Osteoblast (primary cell): ENCODE measurements around the gene GLMN. TPM values are rescaled to one million over a fixed set of nuclear protein-coding genes. Genes with fewer than 3 reads are reported as not detected.
"Not testable (repeated sequence)": the region's sequence is repeated elsewhere in the genome, so short reads cannot be mapped to it uniquely, and the experiment has no call there.

Source experiments
- DNase-seq: peaks from one replicate; pipeline ENCODE4 v3.0.0; 2011; ENCODE audit warnings: low spot score, mixed read lengths; ENCODE audit not compliant: insufficient read length; ENCODE audit errors: missing footprints
- H2AFZ ChIP-seq: 2 replicates; pipeline ENCODE4 v1.6.0; 2011; ENCODE audit warnings: mild to moderate bottlenecking, low read length
- H3K27ac ChIP-seq: 2 replicates; pipeline ENCODE4 v1.5.1; 2011; ENCODE audit warnings: mild to moderate bottlenecking, low read depth, low read length, moderate library complexity
- H3K27me3 ChIP-seq: 2 replicates; pipeline ENCODE4 v1.6.0; 2012; ENCODE audit warnings: mild to moderate bottlenecking, control low read depth, inconsistent platforms, low read length, moderate library complexity; ENCODE audit not compliant: insufficient read depth
- H3K36me3 ChIP-seq: 2 replicates; pipeline ENCODE4 v1.5.1; 2011; ENCODE audit warnings: mild to moderate bottlenecking, low read length, control low read depth, moderate library complexity; ENCODE audit not compliant: insufficient read depth
- H3K4me1 ChIP-seq: 2 replicates; pipeline ENCODE4 v1.5.1; 2011; ENCODE audit warnings: mild to moderate bottlenecking, low read length, control low read depth, moderate library complexity; ENCODE audit not compliant: insufficient read depth
- H3K4me2 ChIP-seq: 2 replicates; pipeline ENCODE4 v1.6.0; 2011; ENCODE audit warnings: mild to moderate bottlenecking, low read length; ENCODE audit not compliant: insufficient read depth
- H3K4me3 ChIP-seq: fragments of 200-600 bp; sonication (generic); 3 replicates; pipeline ENCODE4 v1.5.1; 2012; ENCODE audit warnings: mild to moderate bottlenecking, low read length, inconsistent platforms; ENCODE audit not compliant: insufficient read depth
- H3K79me2 ChIP-seq: 2 replicates; pipeline ENCODE4 v1.6.0; 2012; ENCODE audit warnings: mild to moderate bottlenecking, low read length, control low read depth, inconsistent platforms; ENCODE audit not compliant: insufficient read depth
- H3K9me3 ChIP-seq: 2 replicates; pipeline ENCODE4 v1.5.1; 2011; ENCODE audit warnings: low read depth, low read length, control low read depth
- H4K20me1 ChIP-seq: 2 replicates; pipeline ENCODE4 v1.6.0; 2012; ENCODE audit warnings: mild to moderate bottlenecking, low read length, control low read depth; ENCODE audit not compliant: insufficient read depth
- CTCF ChIP-seq: IDR thresholded peaks from 2 replicates; pipeline ENCODE4 v1.5.1; 2011; ENCODE audit warnings: mild to moderate bottlenecking, low read depth, low read length, moderate library complexity; ENCODE audit errors: extremely low read depth
- total RNA-seq: library from RNA; depleted of rRNA; stranded (reverse); fragments of >200 nt; gene quantifications from 2 replicates; pipeline ENCODE4 v1.2.3, GENCODE V29; 2012

Gene GLMN
- total RNA-seq, 1 donor: 10.9 TPM

- TF ChIP-seq CTCF: peak; percentile 20
- Histone ChIP-seq H2AFZ (peak overlapping the region; percentile 99), H3K36me3 (peaks cover 10% of the 10 kb centered on the region), H3K27me3 (no peaks in the 10 kb centered on the region), H4K20me1 (no peaks in the 10 kb centered on the region), H3K27ac (peak overlapping the region; percentile 91), H3K4me1 (peaks cover 10% of the 10 kb centered on the region), H3K9me3 (no peaks in the 10 kb centered on the region), H3K4me2 (peak overlapping the region; percentile 94), H3K79me2 (peaks cover 31% of the 10 kb centered on the region), H3K4me3 (peak overlapping the region; percentile 97)
- DNase-seq: no peak
Measured at GRCh38 chr1:92298213-92298572, 594 bp downstream of the GLMN start.

GRCh38 chr1:92291372-92291999 is 7.3 kb downstream of the GLMN start:
- Histone ChIP-seq H2AFZ (no peak overlapping the region), H3K4me3 (no peak overlapping the region), H3K79me2 (no peaks in the 10 kb centered on the region), H3K36me3 (peaks cover 18% of the 10 kb centered on the region), H3K4me2 (no peak overlapping the region), H3K4me1 (no peaks in the 10 kb centered on the region), H3K27ac (no peak overlapping the region), H3K27me3 (no peaks in the 10 kb centered on the region), H4K20me1 (peaks cover 3% of the 10 kb centered on the region), H3K9me3 (no peaks in the 10 kb centered on the region)
- TF ChIP-seq CTCF: peak; percentile 87
- no peak for DNase-seq

GRCh38 chr1:92281411-92281810 is 17.4 kb downstream of the GLMN start:
- not testable (repeated sequence) for DNase-seq

DNA sequence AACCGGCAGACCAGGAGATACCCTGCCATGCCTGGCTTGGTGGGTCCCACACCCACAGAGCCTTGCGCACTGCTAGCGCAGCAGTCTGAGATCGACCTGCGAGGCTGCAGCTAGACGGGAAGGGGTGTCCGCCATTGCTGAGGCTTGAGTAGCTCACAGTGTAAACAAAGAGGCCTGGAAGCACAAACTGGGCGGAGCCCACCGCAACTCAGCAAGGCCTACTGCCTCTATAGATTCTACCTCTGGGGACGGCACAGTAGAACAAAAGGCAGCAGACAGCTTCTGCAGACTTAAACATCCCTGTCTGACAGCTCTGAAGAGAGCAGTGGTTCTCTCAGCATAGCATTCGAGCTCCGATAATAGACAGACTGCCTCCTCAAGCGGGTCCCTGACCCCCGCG is 19.0 kb downstream of the GLMN start:
- H3K27ac ChIP-seq, H3K79me2 ChIP-seq, H3K4me2 ChIP-seq, H3K27me3 ChIP-seq, H3K4me1 ChIP-seq, H3K36me3 ChIP-seq, H3K9me3 ChIP-seq, H4K20me1 ChIP-seq, H3K4me3 ChIP-seq, H2AFZ ChIP-seq, DNase-seq: not testable (repeated sequence)

More at GRCh38 chr1:92281411-92281810, 17.4 kb downstream of the GLMN start:
- H3K4me3 ChIP-seq, H3K4me2 ChIP-seq, H3K9me3 ChIP-seq, H2AFZ ChIP-seq, H3K27ac ChIP-seq, H3K79me2 ChIP-seq, H3K27me3 ChIP-seq, H3K36me3 ChIP-seq, H3K4me1 ChIP-seq, H4K20me1 ChIP-seq: not testable (repeated sequence)

- H3K36me3 ChIP-seq: no peaks in the 10 kb centered on the region
Measured at GRCh38 chr1:92277105-92277723, 21.6 kb downstream of the GLMN start.

More at GRCh38 chr1:92277105-92277723, 21.6 kb downstream of the GLMN start:
- H3K27ac ChIP-seq: no peak overlapping the region
- H4K20me1 ChIP-seq: no peaks in the 10 kb centered on the region
- no peak for TF ChIP-seq CTCF
- no peak overlapping the region for H3K4me2 ChIP-seq
- H3K27me3 ChIP-seq: no peaks in the 10 kb centered on the region
- no peaks in the 10 kb centered on the region for H3K79me2 ChIP-seq
- DNase-seq: peak; percentile 62
- no peak overlapping the region for H2AFZ ChIP-seq
- H3K4me1 ChIP-seq: peaks cover 6% of the 10 kb centered on the region
- H3K4me3 ChIP-seq: no peak overlapping the region
- no peaks in the 10 kb centered on the region for H3K9me3 ChIP-seq
